IMR-90 (cell line): ENCODE data around the gene INTS6L. TPM values are rescaled to one million over a fixed set of nuclear protein-coding genes. Genes with fewer than 3 reads are reported as not detected.

ENCODE experiments used
- ATAC-seq: fragments of 200-7000 bp; cut with Tn5 transposase; 2 replicates; pipeline ENCODE4 v1.9.1; 2020; ENCODE audit warnings: low read depth, mild to moderate bottlenecking, moderate library complexity
- BruUV-seq: library from RNA; stranded (reverse); fragments of 400-500 nt; replicated peaks from 2 replicates; lab custom pipeline; 2021; lab: Mats Ljungman, UMichigan
- CTCF ChIA-PET: fragments of 300-600 bp; formaldehyde crosslinking; extraction: SDS; loops from one replicate; lab custom pipeline; 2021; ENCODE audit warnings: antibody characterized with exemption; lab: Yijun Ruan, JAX
- POLR2A ChIA-PET: fragments of 300-600 bp; sonication (Branson Sonifier 250); formaldehyde crosslinking; loops from one replicate; lab custom pipeline; 2022; ENCODE audit warnings: antibody characterized with exemption; ENCODE audit not compliant: unreplicated experiment; lab: Charles Lee
- DNase-seq: peaks from one replicate; pipeline ENCODE4 v3.0.0; 2013
- H2AFZ ChIP-seq: replicated peaks from 2 replicates; pipeline ENCODE3; 2013; ENCODE audit warnings: low read length, mild to moderate bottlenecking; ENCODE audit not compliant: poor library complexity
- H2AK5ac ChIP-seq: 2 replicates; pipeline ENCODE4 v1.6.1; 2013; ENCODE audit warnings: low read depth, low read length, inconsistent platforms
- H2AK9ac ChIP-seq: replicated peaks from 2 replicates; pipeline ENCODE3; 2013; ENCODE audit warnings: mild to moderate bottlenecking, low read depth, low read length, moderate library complexity; ENCODE audit not compliant: poor library complexity
- H2BK120ac ChIP-seq: 2 replicates; pipeline ENCODE4 v1.6.1; 2013; ENCODE audit warnings: low read depth, low read length, inconsistent platforms
- H2BK15ac ChIP-seq: 3 replicates; pipeline ENCODE4 v1.6.1; 2013; ENCODE audit warnings: low read depth, low read length, inconsistent platforms
- H2BK20ac ChIP-seq: 2 replicates; pipeline ENCODE4 v1.6.1; 2013; ENCODE audit warnings: low read depth, mild to moderate bottlenecking, inconsistent platforms, low read length, moderate library complexity
- H2BK5ac ChIP-seq: 2 replicates; pipeline ENCODE4 v1.6.1; 2013; ENCODE audit warnings: mild to moderate bottlenecking, low read depth, low read length, inconsistent platforms; ENCODE audit not compliant: poor library complexity, severe bottlenecking
- H3K14ac ChIP-seq: replicated peaks from 2 replicates; pipeline ENCODE4 v1.6.1; 2013; ENCODE audit warnings: low read depth, low read length, inconsistent platforms
- H3K18ac ChIP-seq: 2 replicates; pipeline ENCODE4 v1.6.1; 2013; ENCODE audit warnings: low read depth, low read length, control low read depth
- H3K23ac ChIP-seq: 2 replicates; pipeline ENCODE4 v1.6.1; 2013; ENCODE audit warnings: low read depth, low read length, inconsistent platforms
- H3K27ac ChIP-seq: 2 replicates; pipeline ENCODE4 v1.5.1; 2013; ENCODE audit warnings: mild to moderate bottlenecking, control low read depth, low read length; ENCODE audit not compliant: insufficient read depth
- H3K27me3 ChIP-seq: 2 replicates; pipeline ENCODE4 v1.6.1; 2013; ENCODE audit warnings: low read length; ENCODE audit not compliant: control insufficient read depth, insufficient read depth
- H3K36me3 ChIP-seq: 2 replicates; pipeline ENCODE4 v1.6.1; 2013; ENCODE audit warnings: low read length, mixed read lengths; ENCODE audit not compliant: control insufficient read depth, insufficient read depth
- H3K4ac ChIP-seq: 2 replicates; pipeline ENCODE4 v1.6.1; 2013; ENCODE audit warnings: low read depth, low read length, inconsistent platforms
- H3K4me1 ChIP-seq: 2 replicates; pipeline ENCODE4 v1.6.1; 2013; ENCODE audit warnings: low read length, mixed read lengths; ENCODE audit not compliant: control insufficient read depth, insufficient read depth
- H3K4me2 ChIP-seq: 2 replicates; pipeline ENCODE4 v1.6.1; 2013; ENCODE audit warnings: low read depth, mild to moderate bottlenecking, control low read depth, low read length, moderate library complexity
- H3K4me3 ChIP-seq: 2 replicates; pipeline ENCODE4 v1.5.1; 2013; ENCODE audit warnings: low read depth, mild to moderate bottlenecking, control low read depth, low read length, moderate library complexity; ENCODE audit not compliant: insufficient read depth
- H3K56ac ChIP-seq: 2 replicates; pipeline ENCODE4 v1.6.1; 2013; ENCODE audit warnings: low read length, inconsistent platforms; ENCODE audit not compliant: insufficient read depth; ENCODE audit errors: extremely low read depth
- H3K79me1 ChIP-seq, 2 experiments: 2 replicates each; pipeline ENCODE4 v1.6.1; 2013; ENCODE audit warnings: low read length in 2 of 2, inconsistent platforms in 1 of 2, low read depth in 1 of 2
- H3K9ac ChIP-seq: 2 replicates; pipeline ENCODE4 v1.6.1; 2013; ENCODE audit warnings: low read depth, low read length, control low read depth
- H3K9me1 ChIP-seq: 2 replicates; pipeline ENCODE4 v1.6.1; 2013; ENCODE audit warnings: low read length, inconsistent platforms; ENCODE audit not compliant: insufficient read depth
- H3K9me3 ChIP-seq: 2 replicates; pipeline ENCODE4 v1.6.1; 2013; ENCODE audit warnings: low read length; ENCODE audit not compliant: control insufficient read depth, insufficient read depth
- H4K20me1 ChIP-seq: 2 replicates; pipeline ENCODE4 v1.6.1; 2013; ENCODE audit warnings: low read length, inconsistent platforms; ENCODE audit not compliant: insufficient read depth
- H4K5ac ChIP-seq: 2 replicates; pipeline ENCODE4 v1.6.1; 2013; ENCODE audit warnings: mild to moderate bottlenecking, low read depth, low read length, control low read depth
- H4K8ac ChIP-seq, 2 experiments: 2 replicates each; pipeline ENCODE4 v1.6.1; 2013; ENCODE audit warnings: low read depth in 2 of 2, low read length in 2 of 2, control low read depth in 1 of 2, inconsistent platforms in 1 of 2
- H4K91ac ChIP-seq: 2 replicates; pipeline ENCODE4 v1.6.1; 2013; ENCODE audit warnings: low read depth, low read length, inconsistent platforms; ENCODE audit not compliant: insufficient read depth
- CHD1 ChIP-seq: IDR thresholded peaks from 2 replicates; pipeline ENCODE4 v1.6.1; 2012; ENCODE audit warnings: low read depth, low read length, improper control_type of control experiment
- MAFK ChIP-seq: IDR thresholded peaks from 2 replicates; pipeline ENCODE4 v1.6.1; 2012; ENCODE audit warnings: low read depth, low read length, improper control_type of control experiment
- MAZ ChIP-seq: IDR thresholded peaks from 2 replicates; pipeline ENCODE4 v1.6.1; 2012; ENCODE audit warnings: low read depth, mild to moderate bottlenecking, low read length, improper control_type of control experiment, moderate library complexity, borderline replicate concordance
- WGBS, 2 experiments: methylation state at CpG; one replicate each; pipeline versions ENCODE4 v1.1.5 to v1.1.7; 2013; ENCODE audit warnings: missing lambda C conversion rate in 2 of 2; ENCODE audit not compliant: insufficient read length in 1 of 2; ENCODE audit errors: extremely low coverage in 2 of 2; 5-methylcytosine and 5-hydroxymethylcytosine counted together
- dilution Hi-C: fragments of 300-500 bp; cut with HindIII; formaldehyde crosslinking; loops from one replicate; pipeline ENCODE4 v1.14.3; 2018; ENCODE audit warnings: low sequenced_read_pairs; ENCODE audit not compliant: unreplicated experiment
- in situ Hi-C: fragments of 300-500 bp; cut with MboI; formaldehyde crosslinking; loops from 3 replicates; pipeline ENCODE4 v1.14.3; 2019; ENCODE audit warnings: low sequenced_read_pairs, inconsistent platforms, mixed read lengths
- intact Hi-C: fragments of 100-400 bp; cut with micrococcal nuclease; formaldehyde crosslinking; loops from 2 replicates; pipeline ENCODE4 v1.10.0; 2022
- polyA plus RNA-seq, 3 experiments: library from polyadenylated mRNA; depleted of rRNA; stranded (reverse); fragments of >200 nt; gene quantifications; 2 replicates each; pipeline ENCODE4 v1.2.3, GENCODE V29; 2012; ENCODE audit warnings: low replicate concordance in 1 of 3
- total RNA-seq: library from RNA; depleted of rRNA; stranded (reverse); fragments of >200 nt; gene quantifications from 2 replicates; pipeline ENCODE4 v1.2.3, GENCODE V29; 2012
- TF ChIP-seq, protein P1 (sequence below): fragments of 150-350 bp; IDR thresholded peaks from 2 replicates; pipeline ENCODE4 v1.6.1; 2016; ENCODE audit warnings: low read depth, mild to moderate bottlenecking, low read length, moderate library complexity, borderline replicate concordance

INTS6L gene
- total and polyA plus RNA-seq, 2 of the 4 experiments (the other 2 are of a cell fraction), result 2.7 to 5.1 TPM

GRCh38 chrX:135476378-135476777 is 44.1 kb upstream of the INTS6L start:
- no TSS peak for BruUV-seq

More at GRCh38 chrX:135476378-135476777, 44.1 kb upstream of the INTS6L start:
- H3K56ac ChIP-seq, result no peak overlapping the region
- no peaks in the 10 kb centered on the region for H3K36me3 ChIP-seq
- no peak overlapping the region for H4K5ac ChIP-seq
- H3K4ac ChIP-seq, result no peak overlapping the region
- H3K4me1 ChIP-seq, result no peaks in the 10 kb centered on the region
- no peaks in the 10 kb centered on the region for H3K79me1 ChIP-seq
- H2AFZ ChIP-seq, result no peak overlapping the region
- CTCF ChIA-PET, result no interaction called here
- dilution Hi-C loops (no loop called here), intact Hi-C loops (no loop called here), in situ Hi-C loops (no loop called here)
- H2BK120ac ChIP-seq, result no peak overlapping the region
- DNase-seq (no peak), ATAC-seq (no peak)
- no peak overlapping the region for H2AK5ac ChIP-seq
- no peak overlapping the region for H3K9ac ChIP-seq
- WGBS, 2 experiments, result no CpG with 5 or more reads among the region's 3 CpGs
- no peak overlapping the region for H4K91ac ChIP-seq
- no peak overlapping the region for H2AK9ac ChIP-seq
- no peak overlapping the region for H2BK15ac ChIP-seq
- no peaks in the 10 kb centered on the region for H3K9me3 ChIP-seq
- no peak overlapping the region for H3K14ac ChIP-seq
- no peaks in the 10 kb centered on the region for H3K9me1 ChIP-seq
- POLR2A ChIA-PET, result no interaction called here
- H4K20me1 ChIP-seq, result no peaks in the 10 kb centered on the region
- no peak overlapping the region for H2BK5ac ChIP-seq
- H3K4me2 ChIP-seq, result no peak overlapping the region
- no peak overlapping the region for H3K18ac ChIP-seq
- H3K27ac ChIP-seq, result no peak overlapping the region
- no peak overlapping the region for H4K8ac ChIP-seq
- no peak overlapping the region for H2BK20ac ChIP-seq
- TF ChIP-seq MAFK (no peak), CHD1 (no peak), MAZ (no peak)
- TF ChIP-seq, protein P1, sequence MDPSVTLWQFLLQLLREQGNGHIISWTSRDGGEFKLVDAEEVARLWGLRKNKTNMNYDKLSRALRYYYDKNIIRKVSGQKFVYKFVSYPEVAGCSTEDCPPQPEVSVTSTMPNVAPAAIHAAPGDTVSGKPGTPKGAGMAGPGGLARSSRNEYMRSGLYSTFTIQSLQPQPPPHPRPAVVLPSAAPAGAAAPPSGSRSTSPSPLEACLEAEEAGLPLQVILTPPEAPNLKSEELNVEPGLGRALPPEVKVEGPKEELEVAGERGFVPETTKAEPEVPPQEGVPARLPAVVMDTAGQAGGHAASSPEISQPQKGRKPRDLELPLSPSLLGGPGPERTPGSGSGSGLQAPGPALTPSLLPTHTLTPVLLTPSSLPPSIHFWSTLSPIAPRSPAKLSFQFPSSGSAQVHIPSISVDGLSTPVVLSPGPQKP, result no peak
- H3K4me3 ChIP-seq, result no peak overlapping the region
- no peaks in the 10 kb centered on the region; the same call in none of the 2 replicates for H3K27me3 ChIP-seq
- no peak overlapping the region for H3K23ac ChIP-seq
